C4-2B (cell line): ENCODE results near the gene TNNI3K.

Experiments used
- H3K27ac ChIP-seq: fragments of 450-650 bp; 2 replicates; pipeline ENCODE4 v1.5.1; 2017
- CTCF ChIP-seq: fragments of 450-650 bp; conservative IDR thresholded peaks from 2 replicates; pipeline ENCODE4 v1.5.1; 2017; ENCODE audit warnings: mild to moderate bottlenecking
- ZFX ChIP-seq: fragments of 450-650 bp; IDR thresholded peaks from 2 replicates; pipeline ENCODE4 v1.6.1; 2017

TNNI3K gene

GRCh38 chr1:74431531-74431930, 196.3 kb downstream of the TNNI3K start:
- no peak for TF ChIP-seq ZFX
- H3K27ac ChIP-seq: no peak overlapping the region; the same call in 1 of the 2 replicates

GRCh38 chr1:74432325-74432724, 197.1 kb downstream of the TNNI3K start:
- TF ChIP-seq CTCF (no peak), ZFX (no peak)
- no peak overlapping the region; the same call in 1 of the 2 replicates for H3K27ac ChIP-seq

- H3K27ac ChIP-seq: no peak overlapping the region
- TF ChIP-seq CTCF (no peak), ZFX (no peak)
Observed at GRCh38 chr1:74434321-74434720, 199.1 kb downstream of the TNNI3K start.

DNA sequence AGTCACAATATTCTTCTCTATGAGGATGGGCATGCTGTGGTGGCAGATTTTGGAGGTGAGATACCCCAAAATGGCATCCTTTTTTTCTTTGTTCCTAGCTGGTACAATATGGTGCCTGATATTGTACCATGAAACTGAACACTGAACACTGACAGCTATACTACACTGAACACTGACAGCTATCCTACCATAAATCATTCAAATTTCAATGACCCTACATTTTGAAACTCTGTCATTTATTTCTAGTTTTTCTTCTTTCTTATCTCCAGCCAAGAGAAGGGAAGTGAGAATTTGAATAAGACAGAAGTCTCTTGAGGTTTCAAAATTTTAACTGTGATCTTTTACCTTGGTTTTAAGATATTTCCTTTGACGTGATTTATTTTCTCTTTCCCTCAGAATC, 200.9 kb downstream of the TNNI3K start:
- no peak overlapping the region for H3K27ac ChIP-seq
- no peak for TF ChIP-seq CTCF
- no peak for TF ChIP-seq ZFX

- TF ChIP-seq CTCF (no peak), ZFX (no peak)
- no peak overlapping the region for H3K27ac ChIP-seq
Observed at GRCh38 chr1:74437035-74437434, 201.8 kb downstream of the TNNI3K start.

GRCh38 chr1:74452035-74452434, 216.8 kb downstream of the TNNI3K start:
- no peak overlapping the region for H3K27ac ChIP-seq
- TF ChIP-seq ZFX (no peak), CTCF (no peak)

GRCh38 chr1:74453277-74453676, 218.1 kb downstream of the TNNI3K start:
- no peak for TF ChIP-seq CTCF
- no peak for TF ChIP-seq ZFX
- no peak overlapping the region for H3K27ac ChIP-seq

- TF ChIP-seq CTCF (no peak), ZFX (no peak)
- H3K27ac ChIP-seq: no peak overlapping the region
Observed at GRCh38 chr1:74455390-74455789, 220.2 kb downstream of the TNNI3K start.
